Activated CD4-positive, CD25-positive, alpha-beta regulatory T cell treated with anti-CD3 and anti-CD28 coated beads, Interleukin-2, amount 50 U/mL, for 72 hours (primary cell): ENCODE measurements around the gene SLC25A5.

Source experiments
- DNase-seq: peaks from one replicate; pipeline ENCODE4 v3.0.0; 2021

The SLC25A5 gene

GRCh38 chrX:119512146-119512800 lies 44.0 kb downstream of the SLC25A5 start:
- DNase-seq = no peak

GRCh38 chrX:119516157-119516702 lies 48.0 kb downstream of the SLC25A5 start:
- peak; percentile 39 for DNase-seq

DNA sequence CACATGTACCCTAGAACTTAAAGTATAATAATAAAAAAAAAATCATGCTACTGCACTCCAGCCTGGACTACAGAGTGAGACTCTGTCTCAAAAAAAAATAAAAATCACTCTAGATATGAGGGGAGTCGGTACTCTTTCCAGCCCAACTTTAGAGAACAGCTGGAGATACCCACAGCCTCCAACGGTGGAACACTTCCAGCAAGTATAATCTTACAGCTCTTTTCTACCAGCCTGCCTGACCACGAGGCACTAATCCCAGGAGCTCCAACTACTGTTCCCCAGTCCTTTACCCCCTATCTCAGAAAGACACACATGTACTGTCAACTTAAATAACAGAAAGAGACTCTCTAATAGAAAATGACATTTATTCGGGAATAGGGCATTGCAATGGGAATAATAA lies 50.1 kb downstream of the SLC25A5 start:
- no peak for DNase-seq
